OCI-LY7 (cell line): Measurements from ENCODE around the gene NUDT3. TPM values are rescaled to one million over a fixed set of nuclear protein-coding genes. Genes with fewer than 3 reads are reported as not detected.
"Not testable (repeated sequence)": the region's sequence is repeated elsewhere in the genome, so short reads cannot be mapped to it uniquely, and the experiment has no call there.

Experiments
- BruUV-seq: library from RNA; stranded (reverse); fragments of 400-500 nt; replicated peaks from 2 replicates; lab custom pipeline; 2021; lab: Mats Ljungman, UMichigan
- CTCF ChIA-PET: fragments of 300-600 bp; sonication (Branson Sonifier 250); formaldehyde crosslinking; loops from one replicate; lab custom pipeline; 2022; ENCODE audit warnings: antibody characterized with exemption; ENCODE audit not compliant: unreplicated experiment; lab: Charles Lee
- POLR2A ChIA-PET: fragments of 300-600 bp; sonication (Branson Sonifier 250); formaldehyde crosslinking; loops from one replicate; lab custom pipeline; 2022; ENCODE audit warnings: antibody characterized with exemption; lab: Charles Lee
- DNase-seq: peaks from one replicate; pipeline ENCODE4 v3.0.0-alpha.2; 2015; ENCODE audit warnings: low spot score
- H2AFZ ChIP-seq: fragments of 200-600 bp; sonication (generic), shearing (Covaris generic); 2 replicates; pipeline ENCODE4 v1.6.1; 2014; ENCODE audit warnings: mild to moderate bottlenecking, antibody characterized with exemption, low read length, moderate library complexity
- H3K27ac ChIP-seq: fragments of 200-600 bp; sonication (generic); 2 replicates; pipeline ENCODE4 v1.5.1; 2014; ENCODE audit warnings: mixed run types, low read depth, mild to moderate bottlenecking, moderate library complexity, low read length, inconsistent platforms; ENCODE audit not compliant: poor library complexity, severe bottlenecking
- H3K36me3 ChIP-seq: fragments of 200-600 bp; sonication (generic); 2 replicates; pipeline ENCODE4 v1.6.1; 2014; ENCODE audit warnings: mild to moderate bottlenecking, antibody characterized with exemption, low read length, moderate library complexity, mixed read lengths; ENCODE audit not compliant: insufficient read depth
- H3K4me1 ChIP-seq: fragments of 200-600 bp; sonication (generic); 2 replicates; pipeline ENCODE4 v1.5.1; 2014; ENCODE audit warnings: mild to moderate bottlenecking, low read length; ENCODE audit not compliant: insufficient read depth, poor library complexity, severe bottlenecking
- H3K4me2 ChIP-seq: fragments of 200-600 bp; sonication (generic); 2 replicates; pipeline ENCODE4 v1.6.1; 2014; ENCODE audit warnings: mild to moderate bottlenecking, low read length
- H3K4me3 ChIP-seq: fragments of 200-600 bp; sonication (generic); 2 replicates; pipeline ENCODE4 v1.5.1; 2014; ENCODE audit warnings: mild to moderate bottlenecking, low read depth, low read length; ENCODE audit not compliant: poor library complexity, severe bottlenecking
- H3K79me2 ChIP-seq: fragments of 200-600 bp; sonication (generic); 2 replicates; pipeline ENCODE4 v1.6.1; 2016; ENCODE audit warnings: low read depth, mild to moderate bottlenecking, low read length, moderate library complexity, mixed read lengths; ENCODE audit not compliant: insufficient read depth
- H3K9me2 ChIP-seq: fragments of 200-600 bp; sonication (generic); 2 replicates; pipeline ENCODE4 v1.6.1; 2016; ENCODE audit warnings: mild to moderate bottlenecking, low read length, mixed read lengths; ENCODE audit not compliant: insufficient read depth
- H3K9me3 ChIP-seq: fragments of 200-600 bp; sonication (generic); 2 replicates; pipeline ENCODE4 v1.6.1; 2014; ENCODE audit warnings: mild to moderate bottlenecking, mixed run types, low read length, mixed read lengths
- H4K20me1 ChIP-seq: fragments of 200-600 bp; sonication (generic); 2 replicates; pipeline ENCODE4 v1.6.1; 2014; ENCODE audit warnings: mild to moderate bottlenecking, antibody characterized with exemption, low read length, moderate library complexity, mixed read lengths; ENCODE audit not compliant: insufficient read depth
- EZH2phosphoT487 ChIP-seq: fragments of 200-600 bp; sonication (generic); IDR thresholded peaks from 2 replicates; pipeline ENCODE4 v1.6.1; 2018; ENCODE audit warnings: low read depth, borderline replicate concordance, mild to moderate bottlenecking, mixed run types, antibody characterized with exemption, low read length, moderate library complexity, mixed read lengths
- intact Hi-C: fragments of 100-400 bp; cut with micrococcal nuclease; formaldehyde crosslinking; loops from one replicate; pipeline ENCODE4 v1.10.0; 2022; ENCODE audit not compliant: unreplicated experiment
- total RNA-seq, 2 experiments: library from RNA; depleted of rRNA in 1 of 2; stranded (reverse); fragments of >200 nt in 1 of 2; shearing (Covaris generic) in 1 of 2; gene quantifications; 2 replicates each; pipeline ENCODE4 v1.2.3, GENCODE V29; 2014 to 2022
- TF ChIP-seq, protein P1 (sequence below): fragments of 200-600 bp; sonication (generic); conservative IDR thresholded peaks from 2 replicates; pipeline ENCODE4 v1.5.1; 2014; ENCODE audit warnings: mild to moderate bottlenecking, antibody characterized with exemption, low read length, moderate library complexity, mixed read lengths

Gene NUDT3
- total RNA-seq, 2 experiments from 2014 or later: 30.7 to 43.0 TPM

- peaks cover 5% of the 10 kb centered on the region; the same call in 1 of the 2 replicates for H4K20me1 ChIP-seq
- BruUV-seq: no TSS peak
- no peak for TF ChIP-seq EZH2phosphoT487
- TF ChIP-seq, protein P1, sequence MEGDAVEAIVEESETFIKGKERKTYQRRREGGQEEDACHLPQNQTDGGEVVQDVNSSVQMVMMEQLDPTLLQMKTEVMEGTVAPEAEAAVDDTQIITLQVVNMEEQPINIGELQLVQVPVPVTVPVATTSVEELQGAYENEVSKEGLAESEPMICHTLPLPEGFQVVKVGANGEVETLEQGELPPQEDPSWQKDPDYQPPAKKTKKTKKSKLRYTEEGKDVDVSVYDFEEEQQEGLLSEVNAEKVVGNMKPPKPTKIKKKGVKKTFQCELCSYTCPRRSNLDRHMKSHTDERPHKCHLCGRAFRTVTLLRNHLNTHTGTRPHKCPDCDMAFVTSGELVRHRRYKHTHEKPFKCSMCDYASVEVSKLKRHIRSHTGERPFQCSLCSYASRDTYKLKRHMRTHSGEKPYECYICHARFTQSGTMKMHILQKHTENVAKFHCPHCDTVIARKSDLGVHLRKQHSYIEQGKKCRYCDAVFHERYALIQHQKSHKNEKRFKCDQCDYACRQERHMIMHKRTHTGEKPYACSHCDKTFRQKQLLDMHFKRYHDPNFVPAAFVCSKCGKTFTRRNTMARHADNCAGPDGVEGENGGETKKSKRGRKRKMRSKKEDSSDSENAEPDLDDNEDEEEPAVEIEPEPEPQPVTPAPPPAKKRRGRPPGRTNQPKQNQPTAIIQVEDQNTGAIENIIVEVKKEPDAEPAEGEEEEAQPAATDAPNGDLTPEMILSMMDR: no peak
- no peak overlapping the region for H3K4me2 ChIP-seq
- H3K9me2 ChIP-seq: no peaks in the 10 kb centered on the region
- no peaks in the 10 kb centered on the region for H3K9me3 ChIP-seq
- no peak overlapping the region for H3K27ac ChIP-seq
- H3K79me2 ChIP-seq: peaks cover 67% of the 10 kb centered on the region
- H3K36me3 ChIP-seq: peaks cover 19% of the 10 kb centered on the region; the same call in 1 of the 2 replicates
- ChIA-PET POLR2A (interaction anchor here (0.6 kb wide), 1 partner anchor 45 kb away, joined by 3 read pairs; no protein-coding TSS in a partner anchor), CTCF (no interaction called here)
- H3K4me3 ChIP-seq: no peak overlapping the region
- DNase-seq: no peak
- intact Hi-C loops: no loop called here
- H3K4me1 ChIP-seq: peaks cover 7% of the 10 kb centered on the region
- no peak overlapping the region for H2AFZ ChIP-seq
These were observed 22.1 kb downstream of the NUDT3 start for GRCh38 chr6:34370361-34370760.

GRCh38 chr6:34369385-34369784, 23.1 kb downstream of the NUDT3 start:
- H3K27ac ChIP-seq: no peak overlapping the region
- H3K4me2 ChIP-seq: no peak overlapping the region
- intact Hi-C loops: no loop called here
- ChIA-PET CTCF (no interaction called here), POLR2A (interaction anchor here (1.3 kb wide), 1 partner anchor 10 kb away, joined by 4 read pairs; no protein-coding TSS in a partner anchor)
- TF ChIP-seq EZH2phosphoT487: no peak
- TF ChIP-seq, protein P1: no peak
- no peak overlapping the region for H2AFZ ChIP-seq
- no peak for DNase-seq
- H3K9me2 ChIP-seq: no peaks in the 10 kb centered on the region
- peaks cover under 1% of the 10 kb centered on the region; the same call in 1 of the 2 replicates for H4K20me1 ChIP-seq
- peaks cover 60% of the 10 kb centered on the region for H3K79me2 ChIP-seq
- peaks cover 4% of the 10 kb centered on the region for H3K4me1 ChIP-seq
- no peaks in the 10 kb centered on the region for H3K9me3 ChIP-seq
- H3K4me3 ChIP-seq: no peak overlapping the region
- peaks cover 20% of the 10 kb centered on the region; the same call in 1 of the 2 replicates for H3K36me3 ChIP-seq
- BruUV-seq: no TSS peak

DNA sequence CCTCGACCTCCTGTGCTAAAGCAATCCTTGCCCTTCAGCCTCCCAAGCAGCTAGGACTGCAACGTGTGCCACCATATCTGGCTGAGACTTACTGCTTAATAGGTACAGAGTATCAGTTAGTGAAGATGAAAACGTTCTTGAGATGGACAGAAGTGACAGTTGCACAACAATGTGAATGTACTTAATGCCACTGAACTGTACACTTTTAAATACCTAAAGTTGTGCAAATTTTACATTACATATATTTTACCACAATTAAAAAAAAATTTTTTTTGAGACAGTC, 25.9 kb downstream of the NUDT3 start:
- H3K79me2 ChIP-seq: peaks cover 65% of the 10 kb centered on the region
- no peak for DNase-seq
- intact Hi-C loops: no loop called here
- H2AFZ ChIP-seq: no peak overlapping the region
- peaks cover 16% of the 10 kb centered on the region; the same call in 1 of the 2 replicates for H3K36me3 ChIP-seq
- no peak overlapping the region for H3K27ac ChIP-seq
- no peak overlapping the region for H3K4me3 ChIP-seq
- TF ChIP-seq EZH2phosphoT487: no peak
- TF ChIP-seq, protein P1: no peak
- ChIA-PET POLR2A (interaction anchor here (0.6 kb wide), 1 partner anchor 394 kb away, joined by 3 read pairs; no protein-coding TSS in a partner anchor), CTCF (no interaction called here)
- no peak overlapping the region for H3K4me2 ChIP-seq
- H3K9me3 ChIP-seq: no peaks in the 10 kb centered on the region
- peaks cover 17% of the 10 kb centered on the region for H3K4me1 ChIP-seq
- BruUV-seq: no TSS peak
- peaks cover 9% of the 10 kb centered on the region; the same call in 1 of the 2 replicates for H4K20me1 ChIP-seq
- no peaks in the 10 kb centered on the region for H3K9me2 ChIP-seq

DNA sequence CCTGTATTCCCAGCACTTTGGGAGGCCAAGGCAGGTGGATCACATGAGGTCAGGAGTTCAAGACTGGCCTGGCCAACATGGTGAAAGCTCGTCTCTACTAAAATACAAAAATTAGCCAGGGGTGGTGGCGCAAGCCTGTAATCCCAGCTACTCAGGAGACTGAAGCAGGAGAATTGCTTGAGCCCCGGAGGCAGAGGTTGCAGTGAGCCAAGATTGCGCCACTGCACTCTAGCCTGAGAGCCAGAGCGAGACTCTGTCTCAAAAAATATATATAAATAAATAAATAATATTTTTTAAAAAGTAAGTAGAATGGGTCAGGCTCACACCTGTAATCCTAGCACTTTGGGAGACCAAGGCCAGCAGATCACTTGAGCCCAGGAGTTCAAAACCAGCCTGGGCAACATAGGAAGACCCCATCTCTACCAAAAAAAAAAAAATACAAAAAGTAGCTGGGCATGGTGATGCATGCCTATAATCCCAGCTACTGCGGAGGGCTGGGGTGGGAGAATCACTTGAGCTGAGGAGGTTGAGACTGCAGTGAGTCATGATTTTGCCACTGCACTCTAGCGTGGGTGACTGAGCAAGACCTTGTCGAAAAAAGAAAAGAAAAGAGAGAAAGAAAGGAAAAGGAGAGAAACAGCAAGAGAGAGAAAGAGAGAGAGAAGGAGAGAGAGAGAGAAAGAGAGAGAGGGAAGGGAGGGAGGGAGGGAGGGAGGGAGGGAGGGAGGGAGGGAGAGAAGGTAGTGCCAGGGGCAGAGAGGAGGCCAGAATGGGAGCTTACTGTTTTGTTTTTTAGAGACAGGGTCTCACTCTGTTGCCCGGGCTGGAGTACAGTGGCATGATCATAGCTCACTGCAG, 26.5 kb downstream of the NUDT3 start:
- intact Hi-C loops, H3K9me2 ChIP-seq, BruUV-seq, H3K4me3 ChIP-seq, H3K4me2 ChIP-seq, CTCF ChIA-PET, DNase-seq, H3K9me3 ChIP-seq, H2AFZ ChIP-seq, H3K27ac ChIP-seq: not testable (repeated sequence)
- H3K4me1 ChIP-seq: peaks cover 17% of the 10 kb centered on the region
- H4K20me1 ChIP-seq: peaks cover 15% of the 10 kb centered on the region
- POLR2A ChIA-PET: interaction anchor here (0.6 kb wide), 1 partner anchor 394 kb away, joined by 3 read pairs; no protein-coding TSS in a partner anchor
- peaks cover 71% of the 10 kb centered on the region for H3K79me2 ChIP-seq
- peaks cover 16% of the 10 kb centered on the region; the same call in 1 of the 2 replicates for H3K36me3 ChIP-seq
